ENCODE measurements around the gene SMC1A. TPM values are rescaled to one million over a fixed set of nuclear protein-coding genes. Genes with fewer than 3 reads are reported as not detected.
A peak's percentile ranks its signal among the peaks of the same experiment; 100 is the strongest.

Gene SMC1A
- total and polyA plus RNA-seq, 2 of the 8 experiments (the other 6 are each of a cell fraction or from before 2014, with no cell fraction given) = 22.2 to 98.1 TPM

GRCh38 chrX:53442322-53442631 is 19.8 kb upstream of the SMC1A start:
- Histone ChIP-seq H2AFZ (ENCODE audit: low read length) (0 out of 2 replicates have a peak overlapping the region, but pooled peaks have one; percentile 77), H2BK12ac (ENCODE audit: low read depth, low read length) (no peak overlapping the region), H3K27ac (ENCODE audit: low read depth, low read length) (no peak overlapping the region), H3K23me2 (ENCODE audit: low read depth, low read length) (peaks cover 5% of the 10 kb centered on the region; the same call in 1 of the 2 replicates), H3K4me1 (replicated peaks in 1 of 4; ENCODE audit: control insufficient read depth in 3 of 4, insufficient read depth in 4 of 4, low read length in 3 of 4) (0 out of 7 replicates have a peak, but pooled peaks cover 0 to 3% (median 0%) of the 10 kb centered on the region in 4 experiments), H2AK5ac (ENCODE audit: low read depth, low read length) (no peak overlapping the region), H4K20me1 (replicated peaks in 1 of 2; ENCODE audit: control insufficient read depth in 1 of 2, insufficient read depth in 2 of 2, low read length in 2 of 2) (no peaks in the 10 kb centered on the region), H4K8ac (ENCODE audit: extremely low read depth, insufficient read depth, low read length) (no peak overlapping the region), H2BK15ac (ENCODE audit: low read length) (no peak overlapping the region), H3K27me3 (replicated peaks in 1 of 4; ENCODE audit: control insufficient read depth in 3 of 4, extremely low read depth in 1 of 4, insufficient read depth in 3 of 4, low read length in 3 of 4) (peaks cover 0 to 12% (median 7%) of the 10 kb centered on the region in 4 experiments; a peak in 5 of 7 replicates), H3K14ac (ENCODE audit: insufficient read length) (no peak overlapping the region), H4K5ac (ENCODE audit: insufficient read length, low read depth, low read length) (no peak overlapping the region), H3K79me1 (ENCODE audit: low read depth, low read length) (no peaks in the 10 kb centered on the region), H3K23ac (ENCODE audit: insufficient read length) (no peak overlapping the region), H2BK5ac (ENCODE audit: low read depth, low read length) (no peak overlapping the region), H3K4ac (replicated peaks; ENCODE audit: insufficient read length, low read depth, low read length) (no peak overlapping the region), H3K56ac (replicated peaks; ENCODE audit: insufficient read length, low read depth, low read length) (no peak overlapping the region), H2BK20ac (ENCODE audit: low read length) (no peak overlapping the region), H3K18ac (ENCODE audit: extremely low read depth, low read length) (no peak overlapping the region), H2BK120ac (replicated peaks; ENCODE audit: low read depth, low read length) (no peak overlapping the region), H3K4me3 (ENCODE audit: extremely low read depth in 1 of 4, insufficient read depth in 2 of 4, low read depth in 3 of 4, low read length in 4 of 4) (peak overlapping the region; percentile 56 to 66 (median 62); a peak in 5 of 8 replicates), H3K9ac (replicated peaks in 1 of 4; ENCODE audit: extremely low read depth in 1 of 4, low read depth in 3 of 4, low read length in 3 of 4) (no peak overlapping the region), H3K79me2 (ENCODE audit: control insufficient read depth in 1 of 2, insufficient read depth in 2 of 2, low read length in 2 of 2) (no peaks in the 10 kb centered on the region), H3K36me3 (ENCODE audit: control insufficient read depth in 2 of 4, insufficient read depth in 4 of 4, low read length in 3 of 4) (no peaks in the 10 kb centered on the region), H3K9me3 (ENCODE audit: insufficient read depth in 2 of 2, low read depth in 1 of 2, low read length in 1 of 2) (no peaks in the 10 kb centered on the region), H4K91ac (replicated peaks; ENCODE audit: insufficient read length, low read length) (no peak overlapping the region), H3K4me2 (ENCODE audit: insufficient read depth in 1 of 2, low read depth in 2 of 2, low read length in 2 of 2) (peak overlapping the region; percentile 74 to 90)
- no peak for DNase-seq (ENCODE audit: low read depth in 1 of 2, low spot score in 2 of 2)
- ChIA-PET CTCF (ENCODE audit: partially characterized antibody) (interaction anchor here (0.7 kb wide), 1 partner anchor 273 kb away, joined by 5 read pairs; no protein-coding TSS in a partner anchor), POLR2A (ENCODE audit: partially characterized antibody) (no interaction called here)
- 100% methylated on average over 1 of the region's 1 CpG; no CpG with 5 or more reads in 1 of the 2 experiments for WGBS, 2 experiments (ENCODE audit: extremely low coverage in 1 of 2, insufficient coverage in 1 of 2, insufficient read length in 1 of 2, insufficient replicate concordance in 2 of 2, low coverage in 1 of 2, low lambda C conversion rate in 2 of 2, missing lambda C conversion rate in 1 of 2)
- FAIRE-seq = no peak
- TF ChIP-seq JUN (IDR thresholded peaks at IDR 0.05; ENCODE audit: low read depth, low read length) (no peak), TAF1 (IDR thresholded peaks at IDR 0.05; ENCODE audit: low read depth, low read length) (no peak), SUZ12 (IDR thresholded peaks at IDR 0.05; ENCODE audit: low read length) (no peak), KDM1A (IDR thresholded peaks at IDR 0.05; ENCODE audit: borderline replicate concordance, low read length) (no peak), ZNF274 (IDR thresholded peaks at IDR 0.05; ENCODE audit: borderline replicate concordance, extremely low read depth, low read length) (no peak)
